DMS53 (cell line): Measurements from ENCODE around the gene BEND3.
A peak's percentile ranks its signal among the peaks of the same experiment; 100 is the strongest.

Experiments used
- DNase-seq: peaks from one replicate; lab custom pipeline; 2025; lab: John Stamatoyannopoulos, UW

Gene BEND3

GRCh38 chr6:107083047-107083768, 32.1 kb downstream of the BEND3 start:
- DNase-seq = no peak

- no peak for DNase-seq
These were observed 33.3 kb downstream of the BEND3 start for GRCh38 chr6:107082045-107082444.

- peak; percentile 14 for DNase-seq
These were observed 35.3 kb downstream of the BEND3 start for GRCh38 chr6:107080036-107080435.

- peak; percentile 39 for DNase-seq
These were observed 35.9 kb downstream of the BEND3 start for GRCh38 chr6:107079429-107079828.

- DNase-seq = no peak
These were observed 37.6 kb downstream of the BEND3 start for GRCh38 chr6:107077710-107078109.

- DNase-seq = no peak
These were observed 39.3 kb downstream of the BEND3 start for GRCh38 chr6:107075951-107076381.

- DNase-seq = no peak
These were observed 44.6 kb downstream of the BEND3 start for GRCh38 chr6:107070686-107071085.

- DNase-seq = no peak
These were observed 45.4 kb downstream of the BEND3 start for GRCh38 chr6:107069631-107070548.

GRCh38 chr6:107068691-107069630, 46.4 kb downstream of the BEND3 start:
- no peak for DNase-seq

- no peak for DNase-seq
These were observed 48.3 kb downstream of the BEND3 start for GRCh38 chr6:107066697-107067659.

- DNase-seq = no peak
These were observed 50.7 kb downstream of the BEND3 start for GRCh38 chr6:107064579-107065065.

GRCh38 chr6:107062691-107063090, 52.6 kb downstream of the BEND3 start:
- no peak for DNase-seq

- DNase-seq = no peak
These were observed 53.9 kb downstream of the BEND3 start for GRCh38 chr6:107061125-107062020.

GRCh38 chr6:107060704-107061103, 54.6 kb downstream of the BEND3 start:
- DNase-seq = no peak

- no peak for DNase-seq
These were observed 55.7 kb downstream of the BEND3 start for GRCh38 chr6:107059606-107060005.

- no peak for DNase-seq
These were observed 57.6 kb downstream of the BEND3 start for GRCh38 chr6:107057679-107058078.

GRCh38 chr6:107056796-107057195, 58.5 kb downstream of the BEND3 start:
- no peak for DNase-seq

GRCh38 chr6:107047807-107048206, 67.5 kb downstream of the BEND3 start:
- DNase-seq = no peak

- no peak for DNase-seq
These were observed 69.3 kb downstream of the BEND3 start for GRCh38 chr6:107045826-107046675.
